B cell (primary cell): ENCODE measurements around the gene RERG. TPM values are rescaled to one million over a fixed set of nuclear protein-coding genes. Genes with fewer than 3 reads are reported as not detected.

Experiments
- ATAC-seq: fragments of 200-7000 bp; cut with Tn5 transposase; one replicate; pipeline ENCODE4 v1.10.0; 2021; ENCODE audit warnings: low read depth, mild to moderate bottlenecking, moderate number of reproducible peaks, moderate library complexity
- CTCF ChIA-PET: fragments of 350-600 bp; sonication (Branson Sonifier 250); formaldehyde crosslinking; loops from one replicate; lab custom pipeline; 2021; ENCODE audit warnings: antibody characterized with exemption, inconsistent platforms; lab: Charles Lee
- POLR2A ChIA-PET: fragments of 350-600 bp; sonication (Branson Sonifier 250); formaldehyde crosslinking; loops from one replicate; lab custom pipeline; 2021; ENCODE audit warnings: antibody characterized with exemption; lab: Charles Lee
- DNase-seq: peaks from one replicate; pipeline ENCODE4 v3.0.0; 2013
- H2AFZ ChIP-seq: 2 replicates; pipeline ENCODE4 v1.6.1; 2012; ENCODE audit warnings: mild to moderate bottlenecking, low read depth, low read length; ENCODE audit not compliant: insufficient read depth, poor library complexity, severe bottlenecking
- H3K27ac ChIP-seq, 2 donors: 1 replicate in 1 of 2; 2 replicates in 1 of 2; pipeline ENCODE4 v1.5.1; 2012 to 2013; ENCODE audit warnings: low read length in 2 of 2, mild to moderate bottlenecking in 2 of 2, moderate library complexity in 1 of 2
- H3K27me3 ChIP-seq, 4 experiments: fragments of 200-600 bp in 1 of 4; sonication (generic) in 1 of 4; replicated peaks in 1 of 4; 1 replicate in 2 of 4; 2 replicates in 2 of 4; pipeline versions ENCODE4 v1.6.1 to v1.7.0; 2013 to 2016; ENCODE audit warnings: low read length in 3 of 4, mild to moderate bottlenecking in 2 of 4, mixed read lengths in 1 of 4, moderate library complexity in 1 of 4; ENCODE audit not compliant: insufficient read depth in 4 of 4, control insufficient read depth in 3 of 4; ENCODE audit errors: control extremely low read depth in 1 of 4
- H3K36me3 ChIP-seq, 2 experiments: replicated peaks in 1 of 2; 1 replicate in 1 of 2; 2 replicates in 1 of 2; pipeline versions ENCODE4 v1.6.1 to v1.7.1; 2013; ENCODE audit warnings: low read length in 1 of 2; ENCODE audit not compliant: insufficient read depth in 2 of 2, control insufficient read depth in 1 of 2; ENCODE audit errors: control extremely low read depth in 1 of 2, extremely low read depth in 1 of 2
- H3K4me1 ChIP-seq, 2 donors: fragments of 200-600 bp in 1 of 2; sonication (generic) in 1 of 2; 1 replicate in 1 of 2; 2 replicates in 1 of 2; pipeline versions ENCODE4 v1.5.1 to v1.6.1; 2013 to 2017; ENCODE audit warnings: low read length in 2 of 2; ENCODE audit not compliant: control insufficient read depth in 2 of 2, insufficient read depth in 2 of 2
- H3K4me2 ChIP-seq: replicated peaks from 2 replicates; pipeline ENCODE3; 2012; ENCODE audit warnings: mild to moderate bottlenecking, low read depth, low read length; ENCODE audit not compliant: poor library complexity, severe bottlenecking
- H3K4me3 ChIP-seq, 5 experiments: fragments of 200-600 bp in 1 of 5; sonication (generic) in 1 of 5; 1 replicate in 3 of 5; 2 replicates in 2 of 5; pipeline versions ENCODE4 v1.5.1 to v1.7.0; 2011 to 2016; ENCODE audit warnings: low read length in 4 of 5, mild to moderate bottlenecking in 4 of 5, low read depth in 2 of 5, control low read depth in 1 of 5, moderate library complexity in 1 of 5; ENCODE audit not compliant: insufficient read depth in 1 of 5; ENCODE audit errors: control extremely low read depth in 1 of 5, extremely low read depth in 1 of 5
- H3K79me2 ChIP-seq: fragments of 200-600 bp; sonication (generic); one replicate; pipeline ENCODE4 v1.6.0; 2016; ENCODE audit warnings: low read length; ENCODE audit not compliant: control insufficient read depth, insufficient read depth
- H3K9ac ChIP-seq: fragments of 200-600 bp; sonication (generic); 2 replicates; pipeline ENCODE4 v1.6.1; 2017; ENCODE audit warnings: mild to moderate bottlenecking, low read length, moderate library complexity
- H3K9me3 ChIP-seq, 3 donors: one replicate each; pipeline versions ENCODE4 v1.6.1 to v1.7.1; 2013; ENCODE audit warnings: low read length in 2 of 3; ENCODE audit not compliant: control insufficient read depth in 2 of 3, insufficient read depth in 1 of 3; ENCODE audit errors: control extremely low read depth in 1 of 3
- H4K20me1 ChIP-seq: 2 replicates; pipeline ENCODE4 v1.6.0; 2012; ENCODE audit warnings: mild to moderate bottlenecking, low read length; ENCODE audit not compliant: insufficient read depth, control insufficient read depth, poor library complexity, severe bottlenecking
- H3K27ac Mint-ChIP-seq: one replicate; pipeline ENCODE4 v1.8.0; 2021; ENCODE audit warnings: mixed read lengths
- H3K27me3 Mint-ChIP-seq: one replicate; pipeline ENCODE4 v1.8.0; 2021; ENCODE audit warnings: mixed read lengths
- H3K4me1 Mint-ChIP-seq: one replicate; pipeline ENCODE4 v1.8.0; 2021; ENCODE audit warnings: mixed read lengths
- H3K4me3 Mint-ChIP-seq: one replicate; pipeline ENCODE4 v1.8.0; 2021; ENCODE audit warnings: mixed read lengths
- H3K9me3 Mint-ChIP-seq: one replicate; pipeline ENCODE4 v1.8.0; 2022; ENCODE audit warnings: mixed read lengths; ENCODE audit not compliant: insufficient read depth
- EZH2 ChIP-seq: IDR thresholded peaks from 2 replicates; pipeline ENCODE4 v1.6.1; 2012; ENCODE audit warnings: borderline replicate concordance, low read depth, mild to moderate bottlenecking, moderate library complexity, low read length; ENCODE audit not compliant: insufficient read depth, poor library complexity, severe bottlenecking
- WGBS: methylation state at CpG from one replicate; pipeline ENCODE4 v1.1.5; 2013; ENCODE audit warnings: missing lambda C conversion rate; ENCODE audit not compliant: insufficient coverage; 5-methylcytosine and 5-hydroxymethylcytosine counted together
- intact Hi-C: fragments of 100-400 bp; cut with micrococcal nuclease; formaldehyde crosslinking; loops from one replicate; pipeline ENCODE4 v1.10.0; 2022
- polyA plus RNA-seq: library from polyadenylated mRNA; depleted of rRNA; stranded (reverse); fragments of >200 nt; gene quantifications from 2 replicates; pipeline ENCODE4 v1.2.3, GENCODE V29; 2012
- total RNA-seq, 2 donors: library from RNA; stranded (reverse); fragments of 120-200 nt in 1 of 2; gene quantifications; 1 replicate in 1 of 2; 2 replicates in 1 of 2; pipeline versions ENCODE4 v1.2.3 to v1.2.4, GENCODE V29; 2013 to 2022
- TF ChIP-seq, protein P1 (sequence below): fragments of 200-600 bp; IDR thresholded peaks from one replicate; pipeline ENCODE4 v1.8.0; 2022; ENCODE audit warnings: antibody characterized with exemption, mild to moderate bottlenecking

RERG gene
- total and polyA plus RNA-seq, 2 donors (not counting 1 experiment from before 2014, with no cell fraction given) = not detected

GRCh38 chr12:15142711-15143110 lies 78.5 kb downstream of the RERG start:
- Histone ChIP-seq H3K4me2 (no peak overlapping the region), H3K4me1 (no peaks in the 10 kb centered on the region), H3K36me3 (no peaks in the 10 kb centered on the region), H3K79me2 (no peaks in the 10 kb centered on the region), H4K20me1 (no peaks in the 10 kb centered on the region), H3K27ac (no peak overlapping the region), H3K9ac (no peak overlapping the region), H3K4me3 (no peak overlapping the region), H3K9me3 (no peaks in the 10 kb centered on the region), H2AFZ (no peak overlapping the region), H3K27me3 (peaks cover 0 to 14% (median 3%) of the 10 kb centered on the region in 4 experiments)
- ChIA-PET POLR2A (no interaction called here), CTCF (interaction anchor here (0.5 kb wide), 1 partner anchor 729 kb away, joined by 3 read pairs; no protein-coding TSS in a partner anchor)
- no peaks in the 10 kb centered on the region for H3K4me1 Mint-ChIP-seq
- ATAC-seq (no peak), DNase-seq (no peak)
- intact Hi-C loops = no loop called here
- no CpG with 5 or more reads among the region's 2 CpGs for WGBS
- TF ChIP-seq, protein P1, sequence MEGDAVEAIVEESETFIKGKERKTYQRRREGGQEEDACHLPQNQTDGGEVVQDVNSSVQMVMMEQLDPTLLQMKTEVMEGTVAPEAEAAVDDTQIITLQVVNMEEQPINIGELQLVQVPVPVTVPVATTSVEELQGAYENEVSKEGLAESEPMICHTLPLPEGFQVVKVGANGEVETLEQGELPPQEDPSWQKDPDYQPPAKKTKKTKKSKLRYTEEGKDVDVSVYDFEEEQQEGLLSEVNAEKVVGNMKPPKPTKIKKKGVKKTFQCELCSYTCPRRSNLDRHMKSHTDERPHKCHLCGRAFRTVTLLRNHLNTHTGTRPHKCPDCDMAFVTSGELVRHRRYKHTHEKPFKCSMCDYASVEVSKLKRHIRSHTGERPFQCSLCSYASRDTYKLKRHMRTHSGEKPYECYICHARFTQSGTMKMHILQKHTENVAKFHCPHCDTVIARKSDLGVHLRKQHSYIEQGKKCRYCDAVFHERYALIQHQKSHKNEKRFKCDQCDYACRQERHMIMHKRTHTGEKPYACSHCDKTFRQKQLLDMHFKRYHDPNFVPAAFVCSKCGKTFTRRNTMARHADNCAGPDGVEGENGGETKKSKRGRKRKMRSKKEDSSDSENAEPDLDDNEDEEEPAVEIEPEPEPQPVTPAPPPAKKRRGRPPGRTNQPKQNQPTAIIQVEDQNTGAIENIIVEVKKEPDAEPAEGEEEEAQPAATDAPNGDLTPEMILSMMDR = no peak
- TF ChIP-seq EZH2 = no peak
- no peak overlapping the region for H3K4me3 Mint-ChIP-seq
- peaks cover 25% of the 10 kb centered on the region for H3K27me3 Mint-ChIP-seq
- H3K27ac Mint-ChIP-seq = no peak overlapping the region
- no peaks in the 10 kb centered on the region for H3K9me3 Mint-ChIP-seq

- ATAC-seq (no peak), DNase-seq (no peak)
- no peak overlapping the region for H2AFZ ChIP-seq
- no peaks in the 10 kb centered on the region for H3K36me3 ChIP-seq
- Mint-ChIP-seq H3K27ac (no peak overlapping the region), H3K9me3 (no peaks in the 10 kb centered on the region), H3K4me1 (no peaks in the 10 kb centered on the region), H3K27me3 (peaks cover 12% of the 10 kb centered on the region), H3K4me3 (no peak overlapping the region)
- intact Hi-C loops = no loop called here
- no peak overlapping the region for H3K4me2 ChIP-seq
- H4K20me1 ChIP-seq = no peaks in the 10 kb centered on the region
- H3K27me3 ChIP-seq = peaks cover 0 to 3% (median 0%) of the 10 kb centered on the region in 4 experiments
- CTCF ChIA-PET = no interaction called here
- POLR2A ChIA-PET = no interaction called here
- no peaks in the 10 kb centered on the region for H3K4me1 ChIP-seq
- TF ChIP-seq, protein P1 = no peak
- TF ChIP-seq EZH2 = no peak
- H3K4me3 ChIP-seq = no peak overlapping the region
- no peak overlapping the region for H3K27ac ChIP-seq
- no peaks in the 10 kb centered on the region for H3K9me3 ChIP-seq
- no peaks in the 10 kb centered on the region for H3K79me2 ChIP-seq
- 80% methylated on average over 1 of the region's 3 CpGs for WGBS
- no peak overlapping the region for H3K9ac ChIP-seq
Observed at GRCh38 chr12:15131431-15131830, 89.8 kb downstream of the RERG start.
